Keratinocyte (primary cell): ENCODE measurements around the gene KIAA0825. TPM values are rescaled to one million over a fixed set of nuclear protein-coding genes. Genes with fewer than 3 reads are reported as not detected.

Experiments
- DNase-seq: peaks from one replicate; pipeline ENCODE4 v3.0.0-alpha.2; 2011; ENCODE audit warnings: low read depth, missing footprints, low spot score
- FAIRE-seq: peaks from 2 replicates; lab custom pipeline; 2011; peaks lifted over from hg19 to GRCh38; lab: Jason Lieb, UNC
- H2AFZ ChIP-seq: 2 replicates; pipeline ENCODE4 v1.6.0; 2012; ENCODE audit warnings: low read length, control low read depth, inconsistent platforms; ENCODE audit not compliant: control insufficient read depth
- H3K27ac ChIP-seq: 2 replicates; pipeline ENCODE4 v1.5.1; 2011; ENCODE audit warnings: low read length; ENCODE audit not compliant: control insufficient read depth, insufficient read depth
- H3K27me3 ChIP-seq: 3 replicates; pipeline ENCODE4 v1.6.0; 2011; ENCODE audit warnings: low read length; ENCODE audit not compliant: control insufficient read depth, insufficient read depth; ENCODE audit errors: extremely low read depth
- H3K36me3 ChIP-seq, 2 experiments: 2 replicates in 1 of 2; 3 replicates in 1 of 2; pipeline ENCODE4 v1.5.1; 2011; ENCODE audit warnings: low read length in 2 of 2, mild to moderate bottlenecking in 1 of 2; ENCODE audit not compliant: control insufficient read depth in 2 of 2, insufficient read depth in 2 of 2; ENCODE audit errors: extremely low read depth in 1 of 2
- H3K4me1 ChIP-seq: 3 replicates; pipeline ENCODE4 v1.5.1; 2011; ENCODE audit warnings: low read length; ENCODE audit not compliant: control insufficient read depth, insufficient read depth; ENCODE audit errors: extremely low read depth
- H3K4me2 ChIP-seq: 3 replicates; pipeline ENCODE4 v1.6.0; 2011; ENCODE audit warnings: low read depth, low read length; ENCODE audit not compliant: control insufficient read depth, insufficient read depth; ENCODE audit errors: extremely low read depth
- H3K4me3 ChIP-seq, 3 experiments: fragments of 200-600 bp in 1 of 3; sonication (generic) in 1 of 3; 2 replicates in 2 of 3; 3 replicates in 1 of 3; pipeline ENCODE4 v1.5.1; 2011 to 2016; ENCODE audit warnings: low read length in 3 of 3, mild to moderate bottlenecking in 3 of 3, control low read depth in 2 of 3, inconsistent platforms in 1 of 3, low read depth in 1 of 3, mixed read lengths in 1 of 3, mixed run types in 1 of 3, moderate library complexity in 1 of 3; ENCODE audit not compliant: control insufficient read depth in 2 of 3, insufficient read depth in 2 of 3; ENCODE audit errors: extremely low read depth in 1 of 3
- H3K79me2 ChIP-seq: 2 replicates; pipeline ENCODE4 v1.6.0; 2012; ENCODE audit warnings: low read length; ENCODE audit not compliant: control insufficient read depth, insufficient read depth
- H3K9ac ChIP-seq: 3 replicates; pipeline ENCODE4 v1.6.0; 2011; ENCODE audit warnings: low read length; ENCODE audit not compliant: control insufficient read depth, insufficient read depth; ENCODE audit errors: extremely low read depth
- H3K9me1 ChIP-seq: 3 replicates; pipeline ENCODE4 v1.6.0; 2011; ENCODE audit warnings: low read length; ENCODE audit not compliant: control insufficient read depth, insufficient read depth; ENCODE audit errors: extremely low read depth
- H3K9me3 ChIP-seq: 2 replicates; pipeline ENCODE4 v1.5.1; 2012; ENCODE audit warnings: low read depth, low read length; ENCODE audit not compliant: control insufficient read depth
- H4K20me1 ChIP-seq: 3 replicates; pipeline ENCODE4 v1.6.0; 2011; ENCODE audit warnings: low read length; ENCODE audit not compliant: control insufficient read depth, insufficient read depth; ENCODE audit errors: extremely low read depth
- EZH2 ChIP-seq: IDR thresholded peaks from one replicate; pipeline ENCODE4 v1.6.1; 2012; ENCODE audit warnings: inconsistent platforms, mild to moderate bottlenecking, low read length, moderate library complexity
- dilution Hi-C: fragments of 300-500 bp; cut with MboI; formaldehyde crosslinking; loops from one replicate; pipeline ENCODE4 v1.7.0; 2020; ENCODE audit warnings: low sequenced_read_pairs; ENCODE audit not compliant: extremely low pct_ligation_motif_present
- polyA plus RNA-seq, 5 experiments: library from polyadenylated mRNA; depleted of rRNA in 3 of 5; stranded (reverse) in 3 of 5; stranded (forward) in 1 of 5; unstranded in 1 of 5; fragments of >200 nt; gene quantifications; 1 replicate in 1 of 5; 2 replicates in 3 of 5; 3 replicates in 1 of 5; pipeline versions ENCODE4 v1.2.1 to v1.2.3, GENCODE V29; 2011 to 2012; ENCODE audit warnings: missing spikeins in 2 of 5, low read depth in 1 of 5, low replicate concordance in 1 of 5
- TF ChIP-seq, protein P1 (sequence below), 3 experiments: IDR thresholded peaks in 1 of 3; conservative IDR thresholded peaks in 1 of 3; optimal IDR thresholded peaks in 1 of 3; 2 replicates in 2 of 3; 3 replicates in 1 of 3; pipeline versions ENCODE3 to v1.5.1; 2011; ENCODE audit warnings: low read length in 3 of 3, mild to moderate bottlenecking in 3 of 3, moderate library complexity in 2 of 3, control low read depth in 1 of 3, inconsistent platforms in 1 of 3; ENCODE audit not compliant: insufficient read depth in 2 of 3; ENCODE audit errors: extremely low read depth in 1 of 3

Gene KIAA0825
- polyA plus RNA-seq, 1 donor (not counting 4 experiments of a cell fraction or from before 2014, with no cell fraction given): 1.2 TPM

DNA sequence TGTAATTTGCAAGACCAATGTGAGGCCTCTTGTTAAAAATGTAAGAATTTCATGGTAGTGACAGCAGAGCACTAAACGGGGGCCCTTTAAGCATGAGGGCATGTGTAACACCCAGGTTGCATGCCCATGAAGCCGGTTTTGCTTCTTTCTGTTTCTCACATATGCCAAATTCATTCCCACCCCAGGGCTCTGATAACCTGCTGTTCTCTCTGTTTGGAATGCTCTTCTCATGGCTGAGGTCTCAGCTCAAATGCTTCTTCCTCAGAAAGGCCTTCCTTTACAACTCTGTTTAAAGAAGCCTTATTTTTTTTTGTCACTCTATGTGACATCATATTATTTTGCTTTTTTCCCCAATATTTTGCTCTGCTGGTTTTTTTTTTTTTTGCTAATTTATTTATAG is 369.0 kb downstream of the KIAA0825 start:
- no peak overlapping the region for H2AFZ ChIP-seq
- no peaks in the 10 kb centered on the region for H3K79me2 ChIP-seq
- no peaks in the 10 kb centered on the region for H3K27me3 ChIP-seq
- no peak overlapping the region for H3K27ac ChIP-seq
- no peaks in the 10 kb centered on the region for H4K20me1 ChIP-seq
- DNase-seq: no peak
- no peak for TF ChIP-seq EZH2
- TF ChIP-seq, protein P1, sequence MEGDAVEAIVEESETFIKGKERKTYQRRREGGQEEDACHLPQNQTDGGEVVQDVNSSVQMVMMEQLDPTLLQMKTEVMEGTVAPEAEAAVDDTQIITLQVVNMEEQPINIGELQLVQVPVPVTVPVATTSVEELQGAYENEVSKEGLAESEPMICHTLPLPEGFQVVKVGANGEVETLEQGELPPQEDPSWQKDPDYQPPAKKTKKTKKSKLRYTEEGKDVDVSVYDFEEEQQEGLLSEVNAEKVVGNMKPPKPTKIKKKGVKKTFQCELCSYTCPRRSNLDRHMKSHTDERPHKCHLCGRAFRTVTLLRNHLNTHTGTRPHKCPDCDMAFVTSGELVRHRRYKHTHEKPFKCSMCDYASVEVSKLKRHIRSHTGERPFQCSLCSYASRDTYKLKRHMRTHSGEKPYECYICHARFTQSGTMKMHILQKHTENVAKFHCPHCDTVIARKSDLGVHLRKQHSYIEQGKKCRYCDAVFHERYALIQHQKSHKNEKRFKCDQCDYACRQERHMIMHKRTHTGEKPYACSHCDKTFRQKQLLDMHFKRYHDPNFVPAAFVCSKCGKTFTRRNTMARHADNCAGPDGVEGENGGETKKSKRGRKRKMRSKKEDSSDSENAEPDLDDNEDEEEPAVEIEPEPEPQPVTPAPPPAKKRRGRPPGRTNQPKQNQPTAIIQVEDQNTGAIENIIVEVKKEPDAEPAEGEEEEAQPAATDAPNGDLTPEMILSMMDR (optimal IDR thresholded peaks at IDR 0.05 in 1 of 3, IDR thresholded peaks at IDR 0.05 in 1 of 3, conservative IDR thresholded peaks at IDR 0.05 in 1 of 3; ENCODE audit: extremely low read depth in 1 of 3, insufficient read depth in 2 of 3, low read length in 3 of 3): no peak
- H3K4me1 ChIP-seq: no peaks in the 10 kb centered on the region
- no peak overlapping the region for H3K9ac ChIP-seq
- no peak overlapping the region for H3K4me2 ChIP-seq
- dilution Hi-C loops: no loop called here
- no peak overlapping the region for H3K4me3 ChIP-seq
- no peak for FAIRE-seq
- no peaks in the 10 kb centered on the region for H3K9me1 ChIP-seq
- H3K36me3 ChIP-seq: no peaks in the 10 kb centered on the region
- H3K9me3 ChIP-seq: no peaks in the 10 kb centered on the region

DNA sequence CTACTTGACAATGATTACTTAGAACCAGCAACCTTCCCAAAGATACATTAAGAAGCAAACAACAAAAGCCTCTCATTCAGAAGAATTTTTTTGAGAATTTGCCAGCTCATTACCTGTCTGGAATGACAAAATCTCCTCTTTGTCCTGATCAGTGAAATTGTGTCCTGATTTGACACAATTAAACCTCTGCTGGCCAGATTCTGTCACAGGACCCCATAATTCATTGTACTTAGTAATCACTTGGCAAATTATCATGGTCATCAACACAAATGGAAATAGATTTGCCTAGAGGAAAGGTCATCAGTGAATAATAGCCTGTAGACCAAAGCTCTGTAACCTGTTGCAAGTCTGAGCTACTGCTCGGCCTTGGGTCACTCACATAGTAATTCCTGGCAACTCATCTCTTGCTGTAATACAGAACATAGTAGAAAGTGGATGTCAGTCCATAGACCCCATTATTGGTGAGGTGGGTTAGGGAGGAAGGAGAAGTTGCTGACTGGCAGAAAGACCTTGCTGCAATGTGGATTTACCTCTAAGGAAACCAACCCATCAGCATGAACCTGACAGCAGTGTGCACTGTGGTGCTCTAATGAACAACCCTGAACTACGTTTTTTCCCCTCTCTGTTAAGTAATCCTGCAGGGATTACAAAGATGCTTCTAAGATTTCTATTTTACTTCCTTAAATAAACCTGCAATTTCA is 370.1 kb downstream of the KIAA0825 start:
- no peaks in the 10 kb centered on the region for H3K9me3 ChIP-seq
- FAIRE-seq (no peak), DNase-seq (no peak)
- dilution Hi-C loops: no loop called here
- H3K4me2 ChIP-seq: no peak overlapping the region
- H3K36me3 ChIP-seq: no peaks in the 10 kb centered on the region
- no peaks in the 10 kb centered on the region for H3K79me2 ChIP-seq
- H3K4me3 ChIP-seq: no peak overlapping the region
- H3K27ac ChIP-seq: no peak overlapping the region
- no peaks in the 10 kb centered on the region for H3K9me1 ChIP-seq
- H3K27me3 ChIP-seq: no peaks in the 10 kb centered on the region
- no peaks in the 10 kb centered on the region for H4K20me1 ChIP-seq
- no peak overlapping the region for H3K9ac ChIP-seq
- no peak overlapping the region for H2AFZ ChIP-seq
- peaks cover 4% of the 10 kb centered on the region for H3K4me1 ChIP-seq
- no peak for TF ChIP-seq EZH2
- TF ChIP-seq, protein P1 (optimal IDR thresholded peaks at IDR 0.05 in 1 of 3, IDR thresholded peaks at IDR 0.05 in 1 of 3, conservative IDR thresholded peaks at IDR 0.05 in 1 of 3; ENCODE audit: extremely low read depth in 1 of 3, insufficient read depth in 2 of 3, low read length in 3 of 3): no peak
